MV-4-11 (cell line): ENCODE results near the gene SYT6.

ENCODE experiments used
- DNase-seq: peaks from one replicate; lab custom pipeline; 2025; lab: John Stamatoyannopoulos, UW

SYT6 gene

DNA sequence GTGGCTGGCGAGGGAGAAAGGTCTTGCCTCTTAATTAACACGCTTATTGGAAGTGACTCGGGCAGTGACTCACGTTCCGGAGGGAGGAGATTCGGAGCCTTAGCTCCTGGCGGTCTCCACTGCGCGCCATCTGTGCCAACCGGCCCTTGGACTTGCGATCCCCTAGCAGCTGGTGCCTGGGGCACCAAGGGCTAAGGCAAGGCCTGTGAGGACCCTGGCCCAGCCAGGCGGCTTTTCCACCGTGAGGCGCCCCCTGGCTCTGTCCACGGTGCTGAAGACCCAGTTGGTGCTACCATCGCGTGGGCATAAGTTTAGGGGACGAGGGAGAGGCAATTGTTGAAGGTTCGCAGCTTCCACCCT is 1.3 kb upstream of the SYT6 start:
- DNase-seq = peak; percentile 26

- no peak for DNase-seq
These were observed 685 bp upstream of the SYT6 start for GRCh38 chr1:114154146-114154962.

- DNase-seq = no peak
These were observed 985 bp downstream of the SYT6 start for GRCh38 chr1:114152508-114153260.

DNA sequence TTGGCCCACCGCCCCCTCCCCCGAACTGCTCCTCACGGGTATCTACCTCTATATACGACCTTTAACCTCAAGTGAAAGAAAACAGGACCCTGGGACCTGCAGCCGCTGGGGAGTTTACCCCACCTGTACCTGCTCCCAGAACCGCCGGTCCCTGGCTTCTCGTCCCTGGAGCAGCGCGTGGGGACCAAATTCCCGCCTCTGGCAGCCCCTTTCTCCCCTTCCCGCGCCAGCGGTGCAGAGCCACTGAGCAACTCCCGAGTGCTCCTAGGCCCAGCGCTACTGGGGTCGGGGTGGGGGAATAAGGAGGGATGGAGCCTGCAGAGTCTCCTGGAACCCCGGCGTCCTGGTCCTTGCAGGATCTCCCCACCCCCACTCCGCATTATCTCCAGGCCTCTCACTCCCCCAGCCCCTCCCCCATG is 1.6 kb downstream of the SYT6 start:
- DNase-seq = no peak

- peak; percentile 39 for DNase-seq
These were observed 3.7 kb downstream of the SYT6 start for GRCh38 chr1:114150016-114150415.

DNA sequence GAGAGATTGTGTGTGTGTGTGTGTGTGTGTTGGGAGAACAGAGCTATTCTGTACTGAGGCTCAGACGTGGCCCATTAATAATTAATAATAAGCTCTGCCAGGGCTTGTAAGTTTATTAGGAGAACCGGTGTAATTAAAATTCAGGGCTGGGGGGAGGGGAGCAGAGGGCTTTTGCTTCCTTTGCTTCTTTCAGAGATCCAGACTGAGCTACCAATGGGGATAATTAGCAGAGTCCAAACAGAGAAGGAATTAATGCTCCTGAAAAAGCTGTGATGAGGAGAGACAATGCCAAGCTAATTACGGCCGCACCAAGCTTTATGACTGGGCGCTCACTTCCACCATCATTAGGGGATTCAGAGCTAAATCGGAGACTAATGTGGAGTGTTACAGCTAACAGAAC is 4.5 kb downstream of the SYT6 start:
- no peak for DNase-seq

DNA sequence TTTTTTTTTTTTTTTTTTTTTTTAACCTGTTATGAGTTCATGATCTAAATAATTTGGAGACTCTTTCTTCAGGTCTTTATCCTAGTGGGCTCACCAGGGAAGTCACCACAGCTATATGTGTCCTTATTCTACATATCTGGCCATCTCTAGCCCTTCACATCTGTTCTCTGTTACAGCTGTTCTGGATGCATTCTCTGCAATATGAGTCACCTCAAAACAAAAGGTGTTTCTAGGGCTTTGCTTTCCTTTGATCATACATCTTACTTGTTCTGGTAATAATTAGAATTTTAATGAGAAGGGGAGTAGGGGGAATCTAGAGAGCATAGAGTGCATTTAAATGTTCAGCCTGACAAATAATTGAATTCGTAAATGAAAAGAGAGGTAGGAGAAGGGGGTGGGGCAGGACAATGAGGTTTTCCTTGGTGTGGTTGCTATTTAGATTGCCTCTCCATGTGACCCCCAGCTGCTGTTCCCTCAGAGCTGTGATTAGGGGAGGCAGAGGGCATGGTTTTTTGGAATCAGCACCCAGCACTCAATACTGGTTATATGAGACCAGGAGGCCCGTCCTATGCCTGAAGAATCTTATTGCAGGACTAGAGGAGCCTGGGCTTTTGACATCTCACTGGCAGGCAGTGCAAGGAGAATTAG is 8.0 kb downstream of the SYT6 start:
- no peak for DNase-seq

GRCh38 chr1:114144016-114144415 is 9.7 kb downstream of the SYT6 start:
- peak; percentile 29 for DNase-seq

- no peak for DNase-seq
These were observed 14.1 kb downstream of the SYT6 start for GRCh38 chr1:114139540-114139939.

- no peak for DNase-seq
These were observed 16.2 kb downstream of the SYT6 start for GRCh38 chr1:114137497-114137896.

GRCh38 chr1:114135786-114136185 is 17.9 kb downstream of the SYT6 start:
- no peak for DNase-seq

GRCh38 chr1:114134518-114134917 is 19.2 kb downstream of the SYT6 start:
- DNase-seq = no peak

DNA sequence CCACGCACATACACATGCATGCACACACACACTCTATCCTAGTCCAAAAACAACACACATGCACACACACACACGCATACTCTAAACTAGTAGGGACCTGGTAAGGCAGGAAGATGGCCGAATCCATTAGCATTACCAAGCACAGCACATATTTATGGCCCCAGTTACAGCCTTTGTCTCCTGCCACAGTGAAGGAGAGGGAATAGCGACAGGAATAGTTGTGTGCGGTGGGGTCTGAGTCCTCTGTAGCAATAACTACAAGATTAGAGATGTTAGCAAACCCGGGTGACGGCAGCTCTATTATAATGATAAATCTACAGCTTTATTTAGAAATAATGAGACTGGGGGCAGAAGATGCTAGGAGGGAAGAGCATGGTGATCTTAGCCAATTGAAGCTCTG is 20.5 kb downstream of the SYT6 start:
- no peak for DNase-seq

DNA sequence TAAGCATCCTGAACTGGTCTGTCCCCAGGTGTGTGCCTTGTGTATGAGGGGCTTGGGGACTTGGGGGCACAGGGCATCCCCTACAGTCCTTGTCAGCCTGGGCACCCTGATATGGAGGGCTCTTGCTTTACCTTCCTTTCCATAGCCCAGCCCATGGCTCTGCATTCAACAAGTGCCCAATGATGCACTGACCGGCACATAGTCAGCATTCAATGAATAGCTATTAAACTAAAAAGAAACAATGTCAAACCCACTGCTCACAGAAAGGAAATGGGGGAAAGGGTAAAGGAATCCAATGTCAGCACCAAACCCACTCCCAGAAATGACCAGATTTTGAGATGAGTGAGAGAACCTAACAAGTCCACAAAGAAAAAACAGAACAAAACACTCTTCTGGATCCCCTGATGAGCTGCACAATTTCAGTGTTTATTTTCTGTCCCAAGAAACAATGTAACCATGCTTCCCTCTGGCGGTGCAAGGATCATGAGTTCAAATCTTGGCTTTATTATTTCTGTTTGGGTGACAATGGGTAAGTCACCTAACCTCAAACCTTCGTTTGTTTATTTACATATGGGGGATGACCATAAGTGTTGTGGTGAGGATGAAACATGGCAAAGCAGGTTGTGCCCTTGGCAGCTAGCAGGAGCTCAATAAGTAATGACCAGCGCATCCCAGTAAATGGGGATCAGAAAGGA is 22.0 kb downstream of the SYT6 start:
- no peak for DNase-seq

DNA sequence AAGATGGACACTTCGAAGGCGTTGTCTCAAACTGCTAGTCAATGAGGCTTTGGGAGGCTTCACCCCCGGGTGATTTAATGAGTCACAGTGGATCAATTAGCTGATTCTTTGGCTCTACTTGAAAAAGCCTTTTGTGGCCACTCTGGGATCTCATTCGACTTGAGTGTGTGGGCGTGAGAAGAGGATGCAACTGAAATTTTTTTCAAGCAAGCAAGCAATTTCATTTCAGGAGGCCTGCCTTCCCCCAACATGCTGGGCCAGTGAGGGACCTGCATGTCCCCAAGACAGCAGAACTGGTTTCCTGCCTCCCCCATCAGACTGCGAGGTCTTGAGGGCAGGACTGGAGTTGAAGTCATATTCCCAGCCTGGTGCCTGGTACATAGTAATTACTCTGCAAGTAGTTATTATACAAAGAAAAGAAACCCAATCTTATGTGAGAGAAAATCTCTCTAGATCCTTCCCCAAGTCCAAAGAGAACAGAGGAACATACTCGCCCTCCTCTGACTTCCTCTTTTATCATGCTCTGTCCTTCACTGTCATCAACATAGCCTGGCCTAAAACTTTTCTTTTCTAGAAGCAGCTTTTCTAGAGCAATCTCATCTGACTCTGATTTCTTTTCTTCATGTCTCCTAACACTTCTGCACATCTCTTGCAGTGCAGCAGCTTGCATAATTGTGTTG is 22.7 kb downstream of the SYT6 start:
- peak; percentile 54 for DNase-seq

DNA sequence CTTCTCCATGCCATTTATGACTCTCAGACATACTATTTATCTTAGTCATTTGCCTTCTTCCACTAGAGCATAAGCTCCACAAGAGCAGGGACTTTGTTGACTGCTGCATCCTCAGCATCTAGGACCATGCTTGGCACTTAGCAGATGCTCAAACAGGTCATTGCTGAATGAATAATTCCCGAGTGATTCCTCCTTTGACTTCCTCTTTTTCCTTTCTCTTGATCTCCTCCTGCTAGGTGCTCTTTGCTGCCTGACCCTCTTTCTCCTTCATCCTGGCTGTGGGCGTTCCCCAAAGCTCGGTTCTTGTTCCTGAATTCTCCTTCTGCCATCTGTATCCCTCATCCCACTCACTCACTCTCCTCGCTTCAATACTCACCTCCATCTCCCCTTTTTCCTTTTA is 23.5 kb downstream of the SYT6 start:
- no peak for DNase-seq

DNA sequence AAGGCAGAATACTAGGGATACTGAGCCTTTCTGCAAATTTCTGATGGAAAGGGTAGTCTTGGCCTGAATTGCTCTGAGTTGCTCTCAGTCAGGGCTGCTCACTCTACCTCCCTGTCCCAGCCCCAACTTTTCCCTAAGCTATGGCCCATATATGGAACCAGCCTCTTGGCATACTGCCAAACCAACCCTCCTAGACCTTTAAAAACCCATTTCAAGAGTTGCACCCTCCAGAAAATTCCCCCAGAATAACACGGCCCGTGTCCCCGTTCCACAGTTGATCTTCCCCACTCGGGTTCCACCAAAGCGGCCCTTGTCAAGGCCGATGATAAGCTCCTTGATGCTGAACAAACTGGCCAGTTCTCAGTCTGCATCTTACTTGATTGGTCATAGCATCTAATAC is 25.4 kb downstream of the SYT6 start:
- DNase-seq = no peak

DNA sequence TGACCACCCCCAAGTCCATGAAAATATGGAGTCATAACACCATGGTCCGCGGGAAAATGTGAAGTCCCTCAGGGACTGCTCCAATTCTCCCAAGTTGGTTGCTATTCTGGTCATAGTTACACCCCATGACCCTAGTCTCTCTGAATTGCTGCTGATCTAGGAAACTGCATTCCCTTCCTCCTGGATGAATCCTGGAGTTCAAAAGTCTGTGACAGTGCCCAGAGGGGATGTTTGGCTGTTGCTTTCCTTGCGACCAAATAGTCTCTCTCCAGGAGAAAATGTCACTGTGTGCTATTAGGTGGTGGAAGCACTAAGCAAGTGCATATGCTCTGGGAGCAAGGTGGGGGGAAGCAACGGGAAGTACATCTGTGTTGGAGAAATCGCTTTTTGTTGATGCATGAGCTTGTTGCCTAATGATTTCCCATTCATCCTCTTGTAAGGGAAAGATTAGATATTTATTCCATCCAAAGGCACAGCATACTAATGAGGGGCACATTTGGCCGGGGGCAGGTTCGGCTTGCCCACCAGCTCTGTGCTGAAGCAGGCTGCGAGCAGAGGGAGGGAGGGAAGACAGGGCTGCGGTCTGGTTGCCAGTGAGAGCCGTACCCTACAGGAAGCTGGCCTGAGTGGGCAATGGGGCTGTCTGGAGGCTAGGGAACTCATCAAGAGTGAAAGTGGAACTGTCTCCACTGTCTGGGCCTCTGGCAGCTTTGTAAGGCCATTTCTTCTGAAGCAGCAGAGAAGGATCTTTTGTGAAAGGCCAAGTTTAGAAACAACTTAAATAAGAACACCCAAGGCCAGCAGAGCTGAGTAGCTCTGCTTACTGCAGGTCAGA is 27.2 kb downstream of the SYT6 start:
- DNase-seq = peak; percentile 86

- DNase-seq = no peak
These were observed 29.0 kb downstream of the SYT6 start for GRCh38 chr1:114124644-114125043.

- peak; percentile 71 for DNase-seq
These were observed 30.6 kb downstream of the SYT6 start for GRCh38 chr1:114122941-114123618.
